OCI-LY7 (cell line): ENCODE data around the gene NUP62.
A peak's percentile ranks its signal among the peaks of the same experiment; 100 is the strongest.

Source experiments
- CTCF ChIP-seq: fragments of 200-600 bp; sonication (generic); conservative IDR thresholded peaks from 2 replicates; pipeline ENCODE4 v1.5.1; 2014; ENCODE audit warnings: mild to moderate bottlenecking, antibody characterized with exemption, low read length, moderate library complexity, mixed read lengths
- EZH2phosphoT487 ChIP-seq: fragments of 200-600 bp; sonication (generic); IDR thresholded peaks from 2 replicates; pipeline ENCODE4 v1.6.1; 2018; ENCODE audit warnings: low read depth, borderline replicate concordance, mild to moderate bottlenecking, mixed run types, antibody characterized with exemption, low read length, moderate library complexity, mixed read lengths

- peak; percentile 43 for TF ChIP-seq CTCF
- TF ChIP-seq EZH2phosphoT487 = no peak
These were observed 14.0 kb downstream of the NUP62 start for GRCh38 chr19:49915271-49915670.
